ENCODE measurements around the gene RIF1. TPM values are rescaled to one million over a fixed set of nuclear protein-coding genes. Genes with fewer than 3 reads are reported as not detected.

RIF1 gene
- total RNA-seq, 1 donor from 2014 or later, result 39.1 TPM

GRCh38 chr2:151363709-151364108, 46.0 kb upstream of the RIF1 start:
- peaks cover 17% of the 10 kb centered on the region for H3K4me1 Mint-ChIP-seq (ENCODE audit: low read depth, unreplicated experiment)
- no peak overlapping the region for H3K4me2 ChIP-seq (ENCODE audit: low read length)
- no peaks in the 10 kb centered on the region for H3K27me3 Mint-ChIP-seq (ENCODE audit: low read depth, unreplicated experiment)
- peak overlapping the region; percentile 53 for H3K27ac Mint-ChIP-seq (ENCODE audit: unreplicated experiment)
- H3K27ac ChIP-seq (ENCODE audit: low read depth, low read length), result no peak overlapping the region
- FAIRE-seq (no peak), DNase-seq (ENCODE audit: low read depth) (no peak)
- peaks cover 1% of the 10 kb centered on the region for H3K9me3 ChIP-seq (ENCODE audit: insufficient read depth, low read depth, low read length)
- TF ChIP-seq EZH2 (IDR thresholded peaks at IDR 0.05; ENCODE audit: insufficient read depth, low read length) (no peak), CTCF (IDR thresholded peaks at IDR 0.05; ENCODE audit: insufficient read depth, low read depth, low read length) (no peak)
- H3K36me3 Mint-ChIP-seq (ENCODE audit: low read depth, unreplicated experiment), result no peaks in the 10 kb centered on the region
- H3K9ac ChIP-seq (ENCODE audit: low read length), result no peak overlapping the region
- H2AFZ ChIP-seq (ENCODE audit: low read depth, low read length), result no peak overlapping the region
- no peaks in the 10 kb centered on the region for H3K4me1 ChIP-seq (ENCODE audit: insufficient read depth, low read length)
- peaks cover 2% of the 10 kb centered on the region for H3K36me3 ChIP-seq (ENCODE audit: insufficient read depth, low read length)
- no peak overlapping the region for H3K4me3 Mint-ChIP-seq (ENCODE audit: unreplicated experiment)
- H4K20me1 ChIP-seq (ENCODE audit: insufficient read depth, low read length), result no peaks in the 10 kb centered on the region
- no peaks in the 10 kb centered on the region for H3K79me2 ChIP-seq (ENCODE audit: insufficient read depth, low read length)
- no peaks in the 10 kb centered on the region for H3K9me3 Mint-ChIP-seq (ENCODE audit: unreplicated experiment)
- H3K4me3 ChIP-seq (ENCODE audit: insufficient read depth, low read depth, low read length), result no peak overlapping the region
- no peaks in the 10 kb centered on the region for H3K27me3 ChIP-seq (ENCODE audit: insufficient read depth, low read length)

GRCh38 chr2:151367571-151367970, 42.1 kb upstream of the RIF1 start:
- Histone ChIP-seq H3K4me1 (ENCODE audit: insufficient read depth, low read length) (no peaks in the 10 kb centered on the region), H4K20me1 (ENCODE audit: insufficient read depth, low read length) (no peaks in the 10 kb centered on the region), H3K4me3 (ENCODE audit: insufficient read depth, low read depth, low read length) (no peak overlapping the region), H3K36me3 (ENCODE audit: insufficient read depth, low read length) (peaks cover 2% of the 10 kb centered on the region), H3K9me3 (ENCODE audit: insufficient read depth, low read depth, low read length) (peaks cover 3% of the 10 kb centered on the region), H3K9ac (ENCODE audit: low read length) (no peak overlapping the region), H3K79me2 (ENCODE audit: insufficient read depth, low read length) (no peaks in the 10 kb centered on the region), H3K4me2 (ENCODE audit: low read length) (no peak overlapping the region), H3K27me3 (ENCODE audit: insufficient read depth, low read length) (no peaks in the 10 kb centered on the region), H2AFZ (ENCODE audit: low read depth, low read length) (no peak overlapping the region), H3K27ac (ENCODE audit: low read depth, low read length) (no peak overlapping the region)
- Mint-ChIP-seq H3K36me3 (ENCODE audit: low read depth, unreplicated experiment) (no peaks in the 10 kb centered on the region), H3K4me1 (ENCODE audit: low read depth, unreplicated experiment) (peaks cover 9% of the 10 kb centered on the region), H3K27ac (ENCODE audit: unreplicated experiment) (peak overlapping the region; percentile 20), H3K4me3 (ENCODE audit: unreplicated experiment) (no peak overlapping the region), H3K9me3 (ENCODE audit: unreplicated experiment) (no peaks in the 10 kb centered on the region), H3K27me3 (ENCODE audit: low read depth, unreplicated experiment) (no peaks in the 10 kb centered on the region)
- FAIRE-seq (no peak), DNase-seq (ENCODE audit: low read depth) (peak; percentile 83)
- TF ChIP-seq EZH2 (IDR thresholded peaks at IDR 0.05; ENCODE audit: insufficient read depth, low read length) (no peak), CTCF (IDR thresholded peaks at IDR 0.05; ENCODE audit: insufficient read depth, low read depth, low read length) (no peak)

- H3K27ac ChIP-seq (ENCODE audit: low read depth, low read length), result peak overlapping the region; percentile 69
- peak; percentile 91 for DNase-seq (ENCODE audit: low read depth)
- no peak for TF ChIP-seq EZH2 (IDR thresholded peaks at IDR 0.05; ENCODE audit: insufficient read depth, low read length)
- no peak for TF ChIP-seq CTCF (IDR thresholded peaks at IDR 0.05; ENCODE audit: insufficient read depth, low read depth, low read length)
- H3K4me3 Mint-ChIP-seq (ENCODE audit: unreplicated experiment), result no peak overlapping the region
- no peaks in the 10 kb centered on the region for H4K20me1 ChIP-seq (ENCODE audit: insufficient read depth, low read length)
- H3K9me3 Mint-ChIP-seq (ENCODE audit: unreplicated experiment), result no peaks in the 10 kb centered on the region
- no peak overlapping the region for H3K4me3 ChIP-seq (ENCODE audit: insufficient read depth, low read depth, low read length)
- peak overlapping the region; percentile 26 for H3K9ac ChIP-seq (ENCODE audit: low read length)
- no peak for FAIRE-seq
- no peaks in the 10 kb centered on the region for H3K36me3 Mint-ChIP-seq (ENCODE audit: low read depth, unreplicated experiment)
- no peaks in the 10 kb centered on the region for H3K9me3 ChIP-seq (ENCODE audit: insufficient read depth, low read depth, low read length)
- peak overlapping the region; percentile 55 for H3K4me2 ChIP-seq (ENCODE audit: low read length)
- H3K4me1 ChIP-seq (ENCODE audit: insufficient read depth, low read length), result peaks cover 7% of the 10 kb centered on the region
- H3K27me3 Mint-ChIP-seq (ENCODE audit: low read depth, unreplicated experiment), result no peaks in the 10 kb centered on the region
- H3K4me1 Mint-ChIP-seq (ENCODE audit: low read depth, unreplicated experiment), result peaks cover 5% of the 10 kb centered on the region
- H3K27ac Mint-ChIP-seq (ENCODE audit: unreplicated experiment), result no peak overlapping the region
- H3K79me2 ChIP-seq (ENCODE audit: insufficient read depth, low read length), result no peaks in the 10 kb centered on the region
- no peaks in the 10 kb centered on the region for H3K27me3 ChIP-seq (ENCODE audit: insufficient read depth, low read length)
- no peaks in the 10 kb centered on the region for H3K36me3 ChIP-seq (ENCODE audit: insufficient read depth, low read length)
- no peak overlapping the region for H2AFZ ChIP-seq (ENCODE audit: low read depth, low read length)
Measured at GRCh38 chr2:151374436-151374835, 35.3 kb upstream of the RIF1 start.
